Fibroblast of pulmonary artery (primary cell): ENCODE measurements around the gene SUMO3.

Source experiments
- DNase-seq: peaks from one replicate; pipeline ENCODE4 v3.0.0-alpha.2; 2010; ENCODE audit warnings: low read depth
- H3K4me3 ChIP-seq: replicated peaks from 2 replicates; pipeline ENCODE4 v1.5.1; 2011; ENCODE audit warnings: low read depth, mild to moderate bottlenecking, control low read depth, low read length, moderate library complexity
- TF ChIP-seq, protein P1 (sequence below): IDR thresholded peaks from 2 replicates; pipeline ENCODE4 v1.5.1; 2011; ENCODE audit warnings: mild to moderate bottlenecking, control low read depth, low read length, inconsistent platforms; ENCODE audit errors: missing control alignments

Gene SUMO3

DNA sequence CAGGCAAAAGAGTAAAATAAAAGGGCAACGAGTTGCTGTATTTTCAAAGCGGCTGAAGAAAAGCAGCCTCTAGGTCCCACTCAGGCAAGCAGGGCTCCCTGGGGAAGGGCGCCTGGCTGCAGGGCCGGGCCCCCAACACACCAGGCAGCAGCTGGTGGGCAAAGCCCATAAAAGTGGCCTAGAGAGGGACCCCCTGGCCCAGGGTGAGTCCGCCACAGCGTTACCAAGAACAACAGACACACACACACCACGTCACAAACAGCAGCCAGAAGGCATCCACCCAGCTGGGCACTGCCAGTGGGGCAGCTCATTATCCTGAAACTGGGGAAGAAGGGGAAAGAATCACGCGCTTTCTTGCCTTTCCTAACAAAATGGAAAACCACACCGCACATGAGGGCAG lies 4.7 kb downstream of the SUMO3 start:
- TF ChIP-seq, protein P1, sequence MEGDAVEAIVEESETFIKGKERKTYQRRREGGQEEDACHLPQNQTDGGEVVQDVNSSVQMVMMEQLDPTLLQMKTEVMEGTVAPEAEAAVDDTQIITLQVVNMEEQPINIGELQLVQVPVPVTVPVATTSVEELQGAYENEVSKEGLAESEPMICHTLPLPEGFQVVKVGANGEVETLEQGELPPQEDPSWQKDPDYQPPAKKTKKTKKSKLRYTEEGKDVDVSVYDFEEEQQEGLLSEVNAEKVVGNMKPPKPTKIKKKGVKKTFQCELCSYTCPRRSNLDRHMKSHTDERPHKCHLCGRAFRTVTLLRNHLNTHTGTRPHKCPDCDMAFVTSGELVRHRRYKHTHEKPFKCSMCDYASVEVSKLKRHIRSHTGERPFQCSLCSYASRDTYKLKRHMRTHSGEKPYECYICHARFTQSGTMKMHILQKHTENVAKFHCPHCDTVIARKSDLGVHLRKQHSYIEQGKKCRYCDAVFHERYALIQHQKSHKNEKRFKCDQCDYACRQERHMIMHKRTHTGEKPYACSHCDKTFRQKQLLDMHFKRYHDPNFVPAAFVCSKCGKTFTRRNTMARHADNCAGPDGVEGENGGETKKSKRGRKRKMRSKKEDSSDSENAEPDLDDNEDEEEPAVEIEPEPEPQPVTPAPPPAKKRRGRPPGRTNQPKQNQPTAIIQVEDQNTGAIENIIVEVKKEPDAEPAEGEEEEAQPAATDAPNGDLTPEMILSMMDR: no peak
- DNase-seq: no peak

DNA sequence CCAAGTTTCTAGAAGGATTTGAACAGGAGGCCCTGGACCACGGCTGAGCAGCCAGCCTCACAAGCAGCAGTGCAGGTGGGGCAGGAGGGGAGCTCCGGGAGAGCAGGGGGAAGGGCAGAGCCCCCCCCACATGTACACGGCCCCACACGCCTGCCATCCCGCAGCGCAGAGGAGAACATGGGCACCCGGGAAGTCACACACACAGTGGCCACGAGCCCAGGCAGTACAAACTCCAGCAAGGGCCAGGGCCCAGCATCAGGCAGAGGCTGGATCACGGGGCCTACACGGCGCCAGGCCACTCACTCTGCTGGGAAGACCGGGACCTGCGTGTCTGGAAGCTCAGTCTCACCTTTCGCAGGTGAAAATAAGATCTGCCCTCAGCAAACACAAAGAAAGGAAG lies 5.2 kb downstream of the SUMO3 start:
- H3K4me3 ChIP-seq: no peak overlapping the region
- no peak for DNase-seq
- TF ChIP-seq, protein P1: no peak

More for the DNA sequence above, 4.7 kb downstream of the SUMO3 start:
- H3K4me3 ChIP-seq: no peak overlapping the region

DNA sequence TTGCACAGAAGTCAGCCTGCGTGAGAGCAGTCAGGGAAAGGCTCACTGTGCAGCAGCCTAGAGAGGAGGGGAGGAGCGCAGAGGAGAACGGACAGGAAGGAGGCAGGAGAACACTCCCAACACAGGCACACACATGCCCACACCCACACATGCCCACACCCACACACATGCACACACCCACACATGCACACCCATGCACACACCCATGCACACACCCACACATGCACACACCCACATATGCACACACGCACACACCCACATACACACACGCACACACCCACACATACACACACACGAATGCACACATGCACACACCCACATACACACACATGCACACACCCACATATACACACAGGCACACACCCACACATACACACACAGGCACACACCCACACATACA lies 7.1 kb downstream of the SUMO3 start:
- TF ChIP-seq, protein P1: no peak
- no peak overlapping the region for H3K4me3 ChIP-seq
- no peak for DNase-seq

DNA sequence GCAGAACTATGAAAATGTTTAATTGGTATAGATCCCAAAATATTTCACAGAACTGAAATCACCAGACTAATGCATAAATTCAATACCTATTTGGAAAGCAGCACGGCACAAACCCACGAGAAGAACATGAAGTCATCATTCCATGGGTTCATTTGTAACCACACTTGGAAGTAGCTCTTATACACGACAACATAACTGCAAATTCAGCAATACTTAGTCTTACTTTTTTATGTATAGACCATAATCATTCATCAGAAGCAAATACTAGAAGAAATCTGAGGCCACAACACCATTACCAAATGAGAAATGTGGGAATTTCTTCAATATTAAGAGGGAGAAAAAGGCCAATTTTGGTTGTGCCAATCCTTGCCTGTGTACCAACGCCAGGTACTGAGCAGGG lies 12.0 kb downstream of the SUMO3 start:
- TF ChIP-seq, protein P1: no peak
- no peak for DNase-seq
- H3K4me3 ChIP-seq: no peak overlapping the region

DNA sequence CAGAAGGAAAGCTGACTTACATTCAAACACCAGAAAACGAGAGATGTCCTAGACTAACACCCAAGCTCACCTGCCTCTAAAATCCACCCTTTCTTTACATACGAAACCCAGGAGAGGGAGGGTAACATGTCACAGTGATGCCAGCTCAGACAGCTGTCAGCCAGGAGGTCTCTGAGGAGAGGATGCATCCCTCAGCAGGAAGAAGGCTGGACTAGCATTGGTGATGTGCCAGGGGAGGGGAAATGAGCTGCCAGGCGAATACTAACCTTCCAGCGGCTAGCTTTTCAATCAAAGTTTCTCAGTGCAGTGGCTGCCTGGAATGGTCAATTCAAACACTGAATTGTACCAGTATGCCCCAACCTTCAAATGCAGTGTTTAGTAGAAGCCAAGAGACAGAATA lies 12.6 kb downstream of the SUMO3 start:
- TF ChIP-seq, protein P1: no peak
- no peak for DNase-seq
- no peak overlapping the region for H3K4me3 ChIP-seq

DNA sequence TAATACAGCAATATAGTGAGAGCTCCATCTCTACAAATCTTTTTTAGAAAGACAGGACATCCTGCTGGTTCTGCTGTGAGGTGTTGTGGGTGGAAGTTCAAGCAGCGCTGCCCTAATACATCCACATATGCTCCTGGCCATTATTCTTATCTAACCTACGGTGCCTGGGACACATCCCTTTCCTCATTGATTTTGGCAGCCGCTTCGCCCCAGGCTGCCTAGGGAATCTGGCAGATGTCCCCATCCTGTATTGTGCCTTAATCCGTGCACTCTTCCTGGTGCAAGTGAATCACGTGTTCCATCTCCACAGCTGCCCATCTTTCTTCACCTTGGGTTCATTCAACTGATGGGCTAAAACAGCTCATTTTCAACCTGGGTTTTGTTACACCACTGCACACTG lies 13.1 kb downstream of the SUMO3 start:
- TF ChIP-seq, protein P1: no peak
- no peak overlapping the region for H3K4me3 ChIP-seq
- DNase-seq: no peak

DNA sequence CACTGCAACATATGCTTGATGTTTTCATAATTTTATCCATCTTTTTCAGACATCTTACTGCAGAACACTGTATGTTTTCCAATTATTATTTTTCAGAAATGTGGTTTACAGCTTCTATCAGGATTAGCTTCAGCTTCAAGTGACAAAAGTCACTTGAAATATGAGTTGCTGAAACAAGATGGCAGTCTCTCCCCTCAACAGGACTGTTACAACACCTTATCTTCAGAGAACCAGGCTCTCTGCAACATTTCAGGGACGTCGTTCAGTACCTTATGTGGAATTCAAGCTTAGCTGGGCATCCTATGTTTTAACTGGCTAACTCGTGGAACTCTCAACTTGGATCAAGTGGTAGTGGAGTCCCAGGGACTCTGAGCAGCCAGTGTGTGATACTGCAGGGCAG lies 14.2 kb downstream of the SUMO3 start:
- no peak for DNase-seq
- TF ChIP-seq, protein P1: no peak
- H3K4me3 ChIP-seq: no peak overlapping the region
